K562 (cell line): ENCODE measurements around the gene CLDN15. TPM values are rescaled to one million over a fixed set of nuclear protein-coding genes. Genes with fewer than 3 reads are reported as not detected.

Experiments used
- BMI1 ChIP-seq: fragments of 150-350 bp; IDR thresholded peaks from 2 replicates; pipeline ENCODE4 v1.6.1; 2014; ENCODE audit warnings: low read length
- FOXJ3 ChIP-seq: sonication (generic); formaldehyde crosslinking; IDR thresholded peaks from 2 replicates; pipeline ENCODE4 v1.4.0; 2020; ENCODE audit warnings: mild to moderate bottlenecking, missing genetic modification reagents
- GATAD2B ChIP-seq: fragments of 450-650 bp; IDR thresholded peaks from 2 replicates; pipeline ENCODE4 v1.6.1; 2017; ENCODE audit warnings: mild to moderate bottlenecking, borderline replicate concordance
- HMGN3 ChIP-seq: IDR thresholded peaks from 2 replicates; pipeline ENCODE4 v1.6.1; 2011; ENCODE audit warnings: borderline replicate concordance, low read depth, mild to moderate bottlenecking, mixed read lengths, low read length; ENCODE audit not compliant: insufficient read length; ENCODE audit errors: extremely low read depth
- MCM2 ChIP-seq: fragments of 450-650 bp; IDR thresholded peaks from 2 replicates; pipeline ENCODE4 v1.6.1; 2017; ENCODE audit warnings: low read depth, mild to moderate bottlenecking
- NFIC ChIP-seq: fragments of 450-650 bp; IDR thresholded peaks from 2 replicates; pipeline ENCODE4 v1.6.1; 2017; ENCODE audit warnings: mild to moderate bottlenecking, inconsistent platforms
- NFYB ChIP-seq: IDR thresholded peaks from 2 replicates; pipeline ENCODE4 v1.6.1; 2011; ENCODE audit warnings: mild to moderate bottlenecking, moderate library complexity; ENCODE audit not compliant: insufficient read length; ENCODE audit errors: extremely low read depth
- RBM15 ChIP-seq: fragments of 200-400 bp; formaldehyde crosslinking; IDR thresholded peaks from 2 replicates; pipeline ENCODE4 v1.6.1; 2018; ENCODE audit warnings: mild to moderate bottlenecking, low read length, moderate library complexity; ENCODE audit not compliant: insufficient read depth
- SMARCE1 ChIP-seq: fragments of 450-650 bp; IDR thresholded peaks from 2 replicates; pipeline ENCODE4 v1.7.1; 2016; ENCODE audit warnings: mild to moderate bottlenecking
- TRIM28 ChIP-seq: fragments of 450-650 bp; IDR thresholded peaks from 2 replicates; pipeline ENCODE4 v1.6.1; 2017
- TSC22D4 ChIP-seq: fragments of 450-650 bp; IDR thresholded peaks from 2 replicates; pipeline ENCODE4 v1.6.1; 2016; ENCODE audit warnings: missing genetic modification characterization, missing biosample characterization, control low read depth
- ZNF444 ChIP-seq: fragments of 250-450 bp; sonication (Bioruptor Pico); IDR thresholded peaks from 2 replicates; pipeline ENCODE4 v1.4.0; 2020; ENCODE audit warnings: mild to moderate bottlenecking, moderate library complexity
- ZNF830 ChIP-seq: fragments of 250-450 bp; sonication (Bioruptor Pico); IDR thresholded peaks from 2 replicates; pipeline ENCODE4 v1.5.0; 2021; ENCODE audit warnings: mild to moderate bottlenecking
- ZSCAN32 ChIP-seq: fragments of 450-650 bp; formaldehyde crosslinking; IDR thresholded peaks from 2 replicates; pipeline ENCODE4 v1.4.0; 2020; ENCODE audit warnings: mild to moderate bottlenecking, moderate library complexity
- polyA plus RNA-seq, 8 experiments: library from polyadenylated mRNA; depleted of rRNA in 4 of 8; stranded (reverse) in 5 of 8; unstranded in 3 of 8; fragments of >200 nt; fragmentation: Nextera tagmentation in 2 of 8; fragmentation: Illumina TruSeq in 1 of 8; extraction: Ambion mirVana in 2 of 8; extraction: Trizol in 1 of 8; gene quantifications; 2 replicates each; pipeline versions ENCODE4 v1.2.1 to v1.2.3, GENCODE V29; 2011 to 2014; ENCODE audit warnings: inconsistent platforms in 1 of 8, missing spikeins in 1 of 8
- total RNA-seq, 7 experiments: library from RNA; depleted of rRNA in 6 of 7; stranded (reverse); fragments of >200 nt in 6 of 7; fragmentation: Illumina TruSeq in 2 of 7; extraction: Trizol in 2 of 7; gene quantifications; 2 replicates each; pipeline versions ENCODE4 v1.2.1 to v1.2.3, GENCODE V29; 2011 to 2021; ENCODE audit warnings: low replicate concordance in 1 of 7
- TF ChIP-seq, protein P1 (sequence below): fragments of 250-450 bp; sonication (Bioruptor Pico); IDR thresholded peaks from 2 replicates; pipeline ENCODE4 v1.4.0; 2020; ENCODE audit warnings: mild to moderate bottlenecking, moderate library complexity
- TF ChIP-seq, protein P2 (sequence below): sonication (generic); formaldehyde crosslinking; IDR thresholded peaks from 2 replicates; pipeline ENCODE4 v1.8.0; 2022; ENCODE audit warnings: mild to moderate bottlenecking, missing genetic modification reagents
- TF ChIP-seq, protein P3 (sequence below): fragments of 250-450 bp; sonication (Bioruptor Pico); IDR thresholded peaks from 2 replicates; pipeline ENCODE4 v1.9.0; 2021; ENCODE audit warnings: mild to moderate bottlenecking
- TF ChIP-seq, protein P4 (sequence below): fragments of 450-650 bp; IDR thresholded peaks from 2 replicates; pipeline ENCODE4 v1.6.1; 2016; ENCODE audit warnings: mild to moderate bottlenecking

The CLDN15 gene
- total and polyA plus RNA-seq, 9 of the 15 experiments (the other 6 are each of a cell fraction or from before 2014, with no cell fraction given) = 0.32 to 14.5 (median 7.4) TPM

DNA sequence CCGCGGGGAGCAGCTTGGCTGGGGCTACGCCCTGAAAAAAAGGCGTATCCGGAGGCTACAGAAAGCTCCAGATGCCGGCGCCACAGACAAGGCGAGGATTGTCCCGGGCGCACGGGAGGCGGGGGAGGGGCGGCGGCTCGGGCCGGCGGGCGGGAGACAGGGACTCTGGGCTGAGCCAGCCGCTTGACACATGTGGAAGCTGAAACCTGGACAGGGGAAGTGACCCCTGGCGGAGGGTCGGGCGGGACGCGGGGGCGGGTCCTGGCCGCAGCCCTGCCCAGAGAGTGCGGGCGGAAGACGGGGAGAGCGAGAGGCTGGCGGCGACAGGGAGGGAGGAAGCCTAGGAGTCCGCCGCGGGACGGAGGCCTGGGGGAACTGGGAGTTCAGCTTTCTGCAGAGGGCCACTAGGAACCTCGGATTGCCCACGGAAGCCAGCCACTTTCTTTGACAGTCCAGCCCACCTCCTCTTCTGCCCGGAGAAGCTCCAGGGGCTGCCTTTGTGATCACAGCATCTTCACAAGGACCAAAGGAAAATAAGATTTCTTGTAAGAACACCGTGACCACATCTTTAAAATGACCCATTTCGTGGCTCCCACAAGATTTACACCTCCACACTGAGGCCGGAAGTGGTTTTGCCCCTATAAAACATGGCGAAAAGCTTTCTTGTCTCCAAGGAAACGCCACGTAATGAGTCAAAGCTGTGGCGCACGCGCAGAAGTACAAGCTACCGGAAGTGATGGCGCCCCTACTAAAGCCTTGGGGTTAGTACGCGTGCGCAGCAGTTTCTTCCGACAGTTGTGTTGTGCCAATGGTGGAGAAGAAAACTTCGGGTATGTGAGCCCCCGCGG, 20.0 kb downstream of the CLDN15 start, which contains the start of the genes PLOD3 and ZNHIT1 (continued):
- TF ChIP-seq, protein P1, sequence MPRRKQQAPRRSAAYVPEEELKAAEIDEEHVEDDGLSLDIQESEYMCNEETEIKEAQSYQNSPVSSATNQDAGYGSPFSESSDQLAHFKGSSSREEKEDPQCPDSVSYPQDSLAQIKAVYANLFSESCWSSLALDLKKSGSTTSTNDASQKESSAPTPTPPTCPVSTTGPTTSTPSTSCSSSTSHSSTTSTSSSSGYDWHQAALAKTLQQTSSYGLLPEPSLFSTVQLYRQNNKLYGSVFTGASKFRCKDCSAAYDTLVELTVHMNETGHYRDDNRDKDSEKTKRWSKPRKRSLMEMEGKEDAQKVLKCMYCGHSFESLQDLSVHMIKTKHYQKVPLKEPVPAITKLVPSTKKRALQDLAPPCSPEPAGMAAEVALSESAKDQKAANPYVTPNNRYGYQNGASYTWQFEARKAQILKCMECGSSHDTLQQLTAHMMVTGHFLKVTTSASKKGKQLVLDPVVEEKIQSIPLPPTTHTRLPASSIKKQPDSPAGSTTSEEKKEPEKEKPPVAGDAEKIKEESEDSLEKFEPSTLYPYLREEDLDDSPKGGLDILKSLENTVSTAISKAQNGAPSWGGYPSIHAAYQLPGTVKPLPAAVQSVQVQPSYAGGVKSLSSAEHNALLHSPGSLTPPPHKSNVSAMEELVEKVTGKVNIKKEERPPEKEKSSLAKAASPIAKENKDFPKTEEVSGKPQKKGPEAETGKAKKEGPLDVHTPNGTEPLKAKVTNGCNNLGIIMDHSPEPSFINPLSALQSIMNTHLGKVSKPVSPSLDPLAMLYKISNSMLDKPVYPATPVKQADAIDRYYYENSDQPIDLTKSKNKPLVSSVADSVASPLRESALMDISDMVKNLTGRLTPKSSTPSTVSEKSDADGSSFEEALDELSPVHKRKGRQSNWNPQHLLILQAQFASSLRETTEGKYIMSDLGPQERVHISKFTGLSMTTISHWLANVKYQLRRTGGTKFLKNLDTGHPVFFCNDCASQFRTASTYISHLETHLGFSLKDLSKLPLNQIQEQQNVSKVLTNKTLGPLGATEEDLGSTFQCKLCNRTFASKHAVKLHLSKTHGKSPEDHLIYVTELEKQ (CRISPR knock-in tag) = no peak
- TF ChIP-seq RBM15 (no peak), NFYB (no peak), ZNF830 (CRISPR knock-in tag) (no peak), FOXJ3 (no peak), MCM2 (no peak), HMGN3 (peak; percentile 95), TSC22D4 (tag) (no peak), TRIM28 (no peak), BMI1 (peak; percentile 57; the same call in 1 of the 2 replicates), SMARCE1 (no peak), ZNF444 (CRISPR knock-in tag) (no peak), GATAD2B (0 out of 2 replicates have a peak, but pooled peaks have one; percentile 12), NFIC (peak; percentile 39; the same call in 1 of the 2 replicates), ZSCAN32 (CRISPR knock-in tag) (no peak)
- TF ChIP-seq, protein P2, sequence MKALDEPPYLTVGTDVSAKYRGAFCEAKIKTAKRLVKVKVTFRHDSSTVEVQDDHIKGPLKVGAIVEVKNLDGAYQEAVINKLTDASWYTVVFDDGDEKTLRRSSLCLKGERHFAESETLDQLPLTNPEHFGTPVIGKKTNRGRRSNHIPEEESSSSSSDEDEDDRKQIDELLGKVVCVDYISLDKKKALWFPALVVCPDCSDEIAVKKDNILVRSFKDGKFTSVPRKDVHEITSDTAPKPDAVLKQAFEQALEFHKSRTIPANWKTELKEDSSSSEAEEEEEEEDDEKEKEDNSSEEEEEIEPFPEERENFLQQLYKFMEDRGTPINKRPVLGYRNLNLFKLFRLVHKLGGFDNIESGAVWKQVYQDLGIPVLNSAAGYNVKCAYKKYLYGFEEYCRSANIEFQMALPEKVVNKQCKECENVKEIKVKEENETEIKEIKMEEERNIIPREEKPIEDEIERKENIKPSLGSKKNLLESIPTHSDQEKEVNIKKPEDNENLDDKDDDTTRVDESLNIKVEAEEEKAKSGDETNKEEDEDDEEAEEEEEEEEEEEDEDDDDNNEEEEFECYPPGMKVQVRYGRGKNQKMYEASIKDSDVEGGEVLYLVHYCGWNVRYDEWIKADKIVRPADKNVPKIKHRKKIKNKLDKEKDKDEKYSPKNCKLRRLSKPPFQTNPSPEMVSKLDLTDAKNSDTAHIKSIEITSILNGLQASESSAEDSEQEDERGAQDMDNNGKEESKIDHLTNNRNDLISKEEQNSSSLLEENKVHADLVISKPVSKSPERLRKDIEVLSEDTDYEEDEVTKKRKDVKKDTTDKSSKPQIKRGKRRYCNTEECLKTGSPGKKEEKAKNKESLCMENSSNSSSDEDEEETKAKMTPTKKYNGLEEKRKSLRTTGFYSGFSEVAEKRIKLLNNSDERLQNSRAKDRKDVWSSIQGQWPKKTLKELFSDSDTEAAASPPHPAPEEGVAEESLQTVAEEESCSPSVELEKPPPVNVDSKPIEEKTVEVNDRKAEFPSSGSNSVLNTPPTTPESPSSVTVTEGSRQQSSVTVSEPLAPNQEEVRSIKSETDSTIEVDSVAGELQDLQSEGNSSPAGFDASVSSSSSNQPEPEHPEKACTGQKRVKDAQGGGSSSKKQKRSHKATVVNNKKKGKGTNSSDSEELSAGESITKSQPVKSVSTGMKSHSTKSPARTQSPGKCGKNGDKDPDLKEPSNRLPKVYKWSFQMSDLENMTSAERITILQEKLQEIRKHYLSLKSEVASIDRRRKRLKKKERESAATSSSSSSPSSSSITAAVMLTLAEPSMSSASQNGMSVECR (CRISPR knock-in tag) = peak; percentile 95
- TF ChIP-seq, protein P3, sequence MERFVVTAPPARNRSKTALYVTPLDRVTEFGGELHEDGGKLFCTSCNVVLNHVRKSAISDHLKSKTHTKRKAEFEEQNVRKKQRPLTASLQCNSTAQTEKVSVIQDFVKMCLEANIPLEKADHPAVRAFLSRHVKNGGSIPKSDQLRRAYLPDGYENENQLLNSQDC = no peak
- TF ChIP-seq, protein P4, sequence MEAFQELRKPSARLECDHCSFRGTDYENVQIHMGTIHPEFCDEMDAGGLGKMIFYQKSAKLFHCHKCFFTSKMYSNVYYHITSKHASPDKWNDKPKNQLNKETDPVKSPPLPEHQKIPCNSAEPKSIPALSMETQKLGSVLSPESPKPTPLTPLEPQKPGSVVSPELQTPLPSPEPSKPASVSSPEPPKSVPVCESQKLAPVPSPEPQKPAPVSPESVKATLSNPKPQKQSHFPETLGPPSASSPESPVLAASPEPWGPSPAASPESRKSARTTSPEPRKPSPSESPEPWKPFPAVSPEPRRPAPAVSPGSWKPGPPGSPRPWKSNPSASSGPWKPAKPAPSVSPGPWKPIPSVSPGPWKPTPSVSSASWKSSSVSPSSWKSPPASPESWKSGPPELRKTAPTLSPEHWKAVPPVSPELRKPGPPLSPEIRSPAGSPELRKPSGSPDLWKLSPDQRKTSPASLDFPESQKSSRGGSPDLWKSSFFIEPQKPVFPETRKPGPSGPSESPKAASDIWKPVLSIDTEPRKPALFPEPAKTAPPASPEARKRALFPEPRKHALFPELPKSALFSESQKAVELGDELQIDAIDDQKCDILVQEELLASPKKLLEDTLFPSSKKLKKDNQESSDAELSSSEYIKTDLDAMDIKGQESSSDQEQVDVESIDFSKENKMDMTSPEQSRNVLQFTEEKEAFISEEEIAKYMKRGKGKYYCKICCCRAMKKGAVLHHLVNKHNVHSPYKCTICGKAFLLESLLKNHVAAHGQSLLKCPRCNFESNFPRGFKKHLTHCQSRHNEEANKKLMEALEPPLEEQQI = no peak
